Measurements from ENCODE around the gene PTPN12. TPM values are rescaled to one million over a fixed set of nuclear protein-coding genes. Genes with fewer than 3 reads are reported as not detected.

Gene PTPN12
- total and polyA plus RNA-seq, 7 donors = 16.5 to 52.6 (median 34.0) TPM

GRCh38 chr7:77580762-77581350 lies 43.8 kb downstream of the PTPN12 start:
- H3K4me3 ChIP-seq = no peak overlapping the region
- H3K27me3 ChIP-seq (ENCODE audit: insufficient read depth in 3 of 3, low read length in 2 of 3) = no peaks in the 10 kb centered on the region
- no peak overlapping the region for H3K27ac ChIP-seq
- H3K4me1 ChIP-seq = peaks cover 4% of the 10 kb centered on the region
- TF ChIP-seq CTCF (IDR thresholded peaks at IDR 0.05) = no peak
- ATAC-seq = no peak
- DNase-seq = no peak
- no peaks in the 10 kb centered on the region for H3K9me3 ChIP-seq
- H3K36me3 ChIP-seq (ENCODE audit: insufficient read depth in 1 of 2, low read depth in 1 of 2) = peaks cover 3 to 21% of the 10 kb centered on the region in 2 donors
- intact Hi-C loops (cut with DNase I) = no loop called here
- 58 to 79% (median 63%) methylated on average over 4 of the region's 4 CpGs for WGBS, 3 donors

- no peaks in the 10 kb centered on the region for H3K4me1 ChIP-seq
- intact Hi-C loops (cut with DNase I) = no loop called here
- TF ChIP-seq CTCF (IDR thresholded peaks at IDR 0.05) = no peak
- H3K27me3 ChIP-seq (ENCODE audit: insufficient read depth in 3 of 3, low read length in 2 of 3) = no peaks in the 10 kb centered on the region
- H3K9me3 ChIP-seq = no peaks in the 10 kb centered on the region
- WGBS, 3 donors = 49 to 60% (median 57%) methylated on average over 2 of the region's 2 CpGs
- ATAC-seq (no peak), DNase-seq (no peak)
- H3K4me3 ChIP-seq = no peak overlapping the region
- no peak overlapping the region for H3K27ac ChIP-seq
- peaks cover 7 to 48% of the 10 kb centered on the region in 2 donors for H3K36me3 ChIP-seq (ENCODE audit: insufficient read depth in 1 of 2, low read depth in 1 of 2)
Measured at GRCh38 chr7:77587272-77587671, 50.2 kb downstream of the PTPN12 start.

GRCh38 chr7:77600952-77601351 lies 63.9 kb downstream of the PTPN12 start:
- Histone ChIP-seq H3K27ac (no peak overlapping the region), H3K4me3 (no peak overlapping the region), H3K27me3 (ENCODE audit: insufficient read depth in 3 of 3, low read length in 2 of 3) (no peaks in the 10 kb centered on the region), H3K36me3 (ENCODE audit: insufficient read depth in 1 of 2, low read depth in 1 of 2) (peaks cover 0 to 62% of the 10 kb centered on the region in 2 donors), H3K4me1 (no peaks in the 10 kb centered on the region), H3K9me3 (no peaks in the 10 kb centered on the region)
- WGBS, 3 donors = 72 to 80% (median 74%) methylated on average over 2 of the region's 2 CpGs
- no peak for TF ChIP-seq CTCF (IDR thresholded peaks at IDR 0.05)
- DNase-seq = no peak
- intact Hi-C loops (cut with DNase I) = no loop called here
- no peak for ATAC-seq

- intact Hi-C loops (cut with DNase I) = no loop called here
- peaks cover 0 to 61% of the 10 kb centered on the region in 2 donors for H3K36me3 ChIP-seq (ENCODE audit: insufficient read depth in 1 of 2, low read depth in 1 of 2)
- no peak for ATAC-seq
- no peak for DNase-seq
- no peaks in the 10 kb centered on the region for H3K4me1 ChIP-seq
- no peak for TF ChIP-seq CTCF (IDR thresholded peaks at IDR 0.05)
- no peak overlapping the region for H3K4me3 ChIP-seq
- H3K9me3 ChIP-seq = no peaks in the 10 kb centered on the region
- H3K27me3 ChIP-seq (ENCODE audit: insufficient read depth in 3 of 3, low read length in 2 of 3) = no peaks in the 10 kb centered on the region
- H3K27ac ChIP-seq = no peak overlapping the region
Measured at GRCh38 chr7:77606562-77606961, 69.5 kb downstream of the PTPN12 start.

- H3K9me3 ChIP-seq = no peaks in the 10 kb centered on the region
- peaks cover 0 to 60% of the 10 kb centered on the region in 2 donors for H3K36me3 ChIP-seq (ENCODE audit: insufficient read depth in 1 of 2, low read depth in 1 of 2)
- intact Hi-C loops (cut with DNase I) = no loop called here
Measured at GRCh38 chr7:77619314-77619713, 82.2 kb downstream of the PTPN12 start.

More at GRCh38 chr7:77619314-77619713, 82.2 kb downstream of the PTPN12 start:
- H3K27me3 ChIP-seq (ENCODE audit: insufficient read depth in 3 of 3, low read length in 2 of 3) = no peaks in the 10 kb centered on the region
- no peak overlapping the region for H3K27ac ChIP-seq
- TF ChIP-seq CTCF (IDR thresholded peaks at IDR 0.05) = no peak
- 86 to 90% (median 88%) methylated on average over 4 of the region's 4 CpGs for WGBS, 3 donors
- DNase-seq (no peak), ATAC-seq (no peak)
- no peak overlapping the region for H3K4me3 ChIP-seq
- H3K4me1 ChIP-seq = no peaks in the 10 kb centered on the region
